Uterus (tissue), 4 donors: ENCODE measurements around the gene TMOD3. TPM values are rescaled to one million over a fixed set of nuclear protein-coding genes. Genes with fewer than 3 reads are reported as not detected.

Source experiments
- DNase-seq, 2 donors: peaks; one replicate each; pipeline ENCODE4 v3.0.0-alpha.2; 2019 to 2020
- H3K27ac ChIP-seq, 2 donors: fragments of 200-600 bp; sonication (generic); 1 replicate in 1 of 2; 2 replicates in 1 of 2; pipeline ENCODE4 v1.5.1; 2016 to 2018
- H3K27me3 ChIP-seq, 2 donors: fragments of 200-600 bp; sonication (generic); one replicate each; pipeline ENCODE4 v1.5.1; 2018 to 2019; ENCODE audit warnings: control low read depth in 1 of 2
- H3K36me3 ChIP-seq, 2 donors: fragments of 200-600 bp; sonication (generic); one replicate each; pipeline ENCODE4 v1.5.1; 2019; ENCODE audit warnings: control low read depth in 1 of 2
- H3K4me1 ChIP-seq, 2 donors: fragments of 200-600 bp; sonication (generic); one replicate each; pipeline ENCODE4 v1.5.1; 2018 to 2019; ENCODE audit warnings: control low read depth in 1 of 2
- H3K4me3 ChIP-seq, 2 donors: fragments of 200-600 bp; sonication (generic); 1 replicate in 1 of 2; 2 replicates in 1 of 2; pipeline ENCODE4 v1.5.1; 2018 to 2019; ENCODE audit warnings: mild to moderate bottlenecking in 1 of 2
- H3K9me3 ChIP-seq, 2 donors: fragments of 200-600 bp; sonication (generic); one replicate each; pipeline ENCODE4 v1.5.1; 2019; ENCODE audit warnings: control low read depth in 1 of 2
- CTCF ChIP-seq, 4 experiments: fragments of 200-600 bp in 2 of 4; fragments of 450-650 bp in 2 of 4; sonication (generic) in 2 of 4; IDR thresholded peaks; one replicate each; pipeline ENCODE4 v1.5.1; 2016 to 2019; ENCODE audit warnings: antibody characterized with exemption in 4 of 4, mild to moderate bottlenecking in 2 of 4, moderate library complexity in 1 of 4
- POLR2A ChIP-seq, 2 donors: fragments of 450-650 bp; IDR thresholded peaks; one replicate each; pipeline ENCODE4 v1.6.1; 2016; ENCODE audit warnings: antibody characterized with exemption in 2 of 2, mild to moderate bottlenecking in 1 of 2, moderate library complexity in 1 of 2
- intact Hi-C: fragments of 100-400 bp; cut with DNase I; formaldehyde crosslinking; loops from one replicate; pipeline ENCODE4 v1.15.1; 2023; ENCODE audit warnings: low total_unique reads
- total RNA-seq, 4 donors: library from RNA; depleted of rRNA in 3 of 4; stranded (reverse); fragments of >200 nt in 3 of 4; gene quantifications; one replicate each; pipeline versions ENCODE4 v1.1.0 to v1.2.4, GENCODE V29; 2014 to 2023
- donor health status: DM: yes; HTN: yes; CAD: no.

TMOD3 gene
- total RNA-seq, 4 donors from 2014 or later: 10.5 to 49.6 (median 37.1) TPM

GRCh38 chr15:51864408-51865056 lies 35.1 kb downstream of the TMOD3 start:
- intact Hi-C loops: no loop called here
- no peaks in the 10 kb centered on the region for H3K27me3 ChIP-seq
- no peak for DNase-seq

GRCh38 chr15:51865317-51865716 lies 35.9 kb downstream of the TMOD3 start:
- H3K9me3 ChIP-seq: no peaks in the 10 kb centered on the region
- no peaks in the 10 kb centered on the region for H3K27me3 ChIP-seq
- no peak overlapping the region for H3K4me3 ChIP-seq
- no peaks in the 10 kb centered on the region for H3K4me1 ChIP-seq
- no peak overlapping the region for H3K27ac ChIP-seq
- no peak for TF ChIP-seq POLR2A (IDR thresholded peaks at IDR 0.05)
- TF ChIP-seq CTCF (IDR thresholded peaks at IDR 0.05): no peak
- intact Hi-C loops: no loop called here
- DNase-seq: no peak
- H3K36me3 ChIP-seq: no peaks in the 10 kb centered on the region

More at GRCh38 chr15:51864408-51865056, 35.1 kb downstream of the TMOD3 start:
- Histone ChIP-seq H3K27ac (no peak overlapping the region), H3K4me3 (no peak overlapping the region), H3K9me3 (no peaks in the 10 kb centered on the region), H3K4me1 (no peaks in the 10 kb centered on the region), H3K36me3 (no peaks in the 10 kb centered on the region)
- TF ChIP-seq CTCF (IDR thresholded peaks at IDR 0.05) (no peak), POLR2A (IDR thresholded peaks at IDR 0.05) (no peak)

GRCh38 chr15:51866161-51866560 lies 36.7 kb downstream of the TMOD3 start:
- Histone ChIP-seq H3K9me3 (no peaks in the 10 kb centered on the region), H3K4me1 (no peaks in the 10 kb centered on the region), H3K36me3 (no peaks in the 10 kb centered on the region), H3K4me3 (no peak overlapping the region), H3K27me3 (no peaks in the 10 kb centered on the region), H3K27ac (no peak overlapping the region)
- intact Hi-C loops: no loop called here
- TF ChIP-seq POLR2A (IDR thresholded peaks at IDR 0.05) (no peak), CTCF (IDR thresholded peaks at IDR 0.05) (no peak)
- DNase-seq: no peak

- H3K4me1 ChIP-seq: no peaks in the 10 kb centered on the region
- no peak overlapping the region for H3K27ac ChIP-seq
- no peaks in the 10 kb centered on the region for H3K27me3 ChIP-seq
- intact Hi-C loops: no loop called here
- no peak for DNase-seq
- no peaks in the 10 kb centered on the region for H3K36me3 ChIP-seq
- no peaks in the 10 kb centered on the region for H3K9me3 ChIP-seq
- TF ChIP-seq CTCF (IDR thresholded peaks at IDR 0.05) (no peak), POLR2A (IDR thresholded peaks at IDR 0.05) (no peak)
- H3K4me3 ChIP-seq: no peak overlapping the region
Measured at GRCh38 chr15:51866751-51867150, 37.3 kb downstream of the TMOD3 start.

- no peak overlapping the region for H3K4me3 ChIP-seq
- no peaks in the 10 kb centered on the region for H3K9me3 ChIP-seq
- intact Hi-C loops: no loop called here
- H3K27ac ChIP-seq: no peak overlapping the region
- no peak for DNase-seq
- peaks cover 0 to 3% of the 10 kb centered on the region in 2 donors for H3K4me1 ChIP-seq
- no peak for TF ChIP-seq POLR2A (IDR thresholded peaks at IDR 0.05)
- no peak for TF ChIP-seq CTCF (IDR thresholded peaks at IDR 0.05)
- H3K36me3 ChIP-seq: no peaks in the 10 kb centered on the region
- no peaks in the 10 kb centered on the region for H3K27me3 ChIP-seq
Measured at GRCh38 chr15:51869060-51869421, 39.6 kb downstream of the TMOD3 start.
